ENCODE results near the gene CARS2.
"Not testable (repeated sequence)": the region's sequence is repeated elsewhere in the genome, so short reads cannot be mapped to it uniquely, and the experiment has no call there.

Gene CARS2

GRCh38 chr13:110615005-110615321, 91.0 kb downstream of the CARS2 start:
- no peak for DNase-seq

- DNase-seq: no peak
Observed at GRCh38 chr13:110610955-110611595, 94.8 kb downstream of the CARS2 start.

DNA sequence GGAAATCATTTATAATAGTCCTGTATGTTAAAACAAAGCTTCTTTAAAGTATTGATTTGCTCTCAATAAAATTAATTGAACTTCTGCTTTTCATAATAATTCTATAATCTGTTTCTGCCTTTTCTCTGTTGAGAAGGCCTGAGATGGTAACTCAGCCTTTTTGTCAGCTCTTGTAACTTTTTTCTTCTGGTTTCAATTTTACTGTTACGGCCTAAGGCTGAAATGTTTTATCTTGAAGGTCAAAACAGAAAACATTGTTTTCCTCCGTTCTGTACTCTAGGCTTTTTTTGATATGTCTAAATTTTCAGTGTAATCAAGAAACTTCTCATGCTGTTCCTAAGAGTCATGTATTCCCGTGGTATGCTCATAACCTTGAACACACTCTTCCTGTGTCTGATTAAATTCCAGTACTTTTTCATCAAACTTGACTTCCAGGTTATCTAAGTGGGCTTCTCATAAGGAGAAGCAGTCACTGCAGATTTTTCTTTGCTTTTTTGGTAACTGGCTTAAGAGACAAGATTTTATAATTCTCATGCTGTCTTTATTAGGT, 98.2 kb downstream of the CARS2 start:
- no peak for DNase-seq

- DNase-seq: not testable (repeated sequence)
Observed at GRCh38 chr13:110606281-110606680, 99.6 kb downstream of the CARS2 start.

DNA sequence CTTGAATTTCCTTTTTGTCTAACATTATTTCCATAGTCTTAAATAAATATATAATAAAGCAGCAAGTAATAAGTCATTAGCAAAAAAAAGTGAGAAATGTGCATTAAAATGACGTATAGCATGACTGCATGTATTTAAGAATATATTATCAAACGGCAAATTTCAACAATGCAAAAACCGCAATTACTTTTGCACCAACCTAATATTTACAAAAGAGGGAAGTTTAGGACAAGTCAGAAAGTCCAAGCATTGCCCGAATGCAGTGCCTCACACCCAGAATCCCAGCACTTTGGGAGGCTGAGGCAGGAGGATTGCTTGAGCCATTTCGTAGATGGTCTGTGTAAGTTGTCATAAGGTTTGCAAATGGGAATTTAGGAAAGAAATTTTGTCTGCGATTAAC, 100.8 kb downstream of the CARS2 start:
- no peak for DNase-seq

DNA sequence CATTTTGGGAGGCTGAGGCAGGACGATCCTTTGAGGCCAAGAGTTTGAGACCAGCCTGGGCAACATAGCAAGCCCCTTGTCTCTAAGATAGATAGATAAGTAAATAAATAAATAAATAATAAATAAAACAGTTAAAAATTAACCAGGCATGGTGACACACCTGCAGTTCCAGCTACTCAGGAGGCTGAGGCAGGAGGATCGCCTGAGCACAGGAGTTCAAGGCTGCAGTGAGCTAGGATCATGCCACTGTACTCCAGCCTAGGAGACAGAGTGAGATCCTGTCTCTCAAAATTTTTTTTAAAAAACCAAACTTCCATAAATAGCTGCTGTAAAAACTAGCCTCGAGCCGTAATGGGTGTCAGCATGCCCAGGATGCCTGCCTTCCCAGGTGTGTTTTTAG, 104.9 kb downstream of the CARS2 start:
- DNase-seq: no peak

DNA sequence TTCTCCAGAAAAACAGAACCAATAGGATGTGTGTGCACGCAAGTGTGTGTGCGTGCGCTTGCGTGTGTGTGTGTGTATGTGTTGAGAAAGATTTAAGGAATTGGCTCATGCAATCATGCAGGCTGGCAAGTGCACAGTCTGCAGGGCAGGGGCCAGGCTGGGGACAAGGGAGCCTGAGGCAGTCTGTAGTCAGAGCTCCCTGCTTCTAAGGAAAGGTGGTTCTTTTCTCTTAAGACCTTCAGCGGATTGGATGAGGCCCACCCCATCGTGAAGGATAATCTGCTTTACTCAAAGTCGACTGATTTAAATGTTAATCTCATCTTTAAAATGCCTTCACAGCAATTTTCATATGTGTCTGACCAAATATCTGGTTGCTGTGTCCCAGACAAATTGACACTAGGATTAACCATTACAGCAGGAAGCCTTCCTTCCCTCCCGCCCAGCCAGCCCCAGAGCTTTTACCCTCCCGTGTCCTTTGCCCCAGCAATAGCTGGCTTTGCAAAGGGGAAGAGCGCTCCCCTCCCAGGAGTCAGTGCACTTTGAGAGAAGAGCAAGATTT, 105.6 kb downstream of the CARS2 start:
- no peak for DNase-seq

DNA sequence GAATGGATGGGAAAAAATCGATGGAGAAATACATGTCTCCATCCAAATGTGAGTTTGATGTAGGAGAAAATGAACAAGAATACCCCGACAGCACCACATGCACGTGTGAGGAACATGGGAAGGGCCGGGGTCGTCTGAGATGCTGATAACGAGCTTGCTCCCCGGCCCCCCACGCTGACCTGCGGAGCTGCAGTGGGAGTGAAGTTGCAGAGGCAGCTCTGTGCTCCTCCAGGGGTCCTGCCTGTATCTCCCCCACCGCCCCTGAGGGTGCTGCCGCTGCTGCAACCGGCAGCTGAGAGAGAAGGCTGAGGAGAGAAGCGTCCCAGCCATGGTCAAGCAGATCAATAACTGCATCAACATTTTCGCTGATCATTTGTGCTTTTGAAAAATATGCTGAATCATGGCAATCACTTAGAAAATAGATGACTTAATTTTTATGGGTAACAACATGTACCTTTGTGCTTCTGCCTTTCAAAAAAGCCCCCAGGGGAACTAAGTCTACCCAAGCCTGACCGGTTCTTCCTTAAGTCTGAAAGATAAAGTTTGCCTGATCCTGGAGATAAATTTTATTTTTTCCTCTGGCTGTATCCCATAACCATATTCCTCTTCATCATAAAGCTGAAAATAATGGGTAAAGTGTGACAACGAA, 108.8 kb downstream of the CARS2 start:
- no peak for DNase-seq

GRCh38 chr13:110593430-110594130, 112.3 kb downstream of the CARS2 start:
- DNase-seq: peak; percentile 30

- no peak for DNase-seq
Observed at GRCh38 chr13:110592665-110593064, 113.3 kb downstream of the CARS2 start.
